Measurements from ENCODE around the gene PPP2R1B.

PPP2R1B gene

DNA sequence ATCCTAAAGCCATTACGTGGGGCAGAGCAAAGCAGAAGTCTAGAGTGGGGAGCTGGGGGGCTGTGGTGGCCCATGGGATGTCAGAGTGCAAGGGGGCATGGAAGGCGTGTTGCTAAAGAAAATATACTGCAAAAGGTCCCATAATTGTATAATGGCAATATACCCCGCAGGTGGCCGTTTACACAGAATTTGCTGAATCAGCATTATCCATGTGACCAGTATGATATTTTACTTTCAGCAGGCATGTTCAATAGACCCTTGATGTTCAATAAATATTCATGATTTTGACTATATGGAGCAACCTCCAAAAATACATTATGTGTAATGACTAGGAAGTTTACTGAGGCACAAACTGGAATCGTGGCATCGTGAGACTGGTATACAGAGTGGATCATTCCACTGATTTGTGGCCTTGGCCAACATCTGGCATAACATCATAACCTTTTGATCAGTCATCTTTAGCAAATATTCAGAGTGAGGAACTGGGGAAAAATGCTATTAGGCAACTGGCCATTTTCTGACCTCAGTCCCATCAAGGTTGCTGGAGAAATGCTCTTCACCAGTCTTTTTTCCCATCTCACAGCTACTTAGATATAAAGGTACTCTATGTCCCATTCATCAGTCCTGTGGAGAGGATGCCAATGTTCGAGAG lies 29.3 kb upstream of the PPP2R1B start:
- Histone ChIP-seq H3K9ac (ENCODE audit: low read depth, low read length) (no peak overlapping the region), H3K4me3 (ENCODE audit: low read depth in 1 of 2, low read length in 2 of 2) (no peak overlapping the region), H3K4me1 (ENCODE audit: insufficient read depth, low read length) (no peaks in the 10 kb centered on the region), H3K79me2 (ENCODE audit: insufficient read depth, low read length) (no peaks in the 10 kb centered on the region), H2AFZ (ENCODE audit: low read depth, low read length) (no peak overlapping the region), H3K27ac (ENCODE audit: low read length) (no peak overlapping the region), H4K20me1 (ENCODE audit: insufficient read depth, low read length) (no peaks in the 10 kb centered on the region), H3K27me3 (ENCODE audit: insufficient read depth, low read length, poor library complexity) (no peaks in the 10 kb centered on the region), H3K4me2 (ENCODE audit: insufficient read depth, low read length) (no peak overlapping the region), H3K9me3 (ENCODE audit: insufficient read depth, low read length, severe bottlenecking) (no peaks in the 10 kb centered on the region), H3K36me3 (ENCODE audit: insufficient read depth, low read length) (peaks cover 10% of the 10 kb centered on the region; the same call in 1 of the 2 replicates)
- TF ChIP-seq, protein P1, sequence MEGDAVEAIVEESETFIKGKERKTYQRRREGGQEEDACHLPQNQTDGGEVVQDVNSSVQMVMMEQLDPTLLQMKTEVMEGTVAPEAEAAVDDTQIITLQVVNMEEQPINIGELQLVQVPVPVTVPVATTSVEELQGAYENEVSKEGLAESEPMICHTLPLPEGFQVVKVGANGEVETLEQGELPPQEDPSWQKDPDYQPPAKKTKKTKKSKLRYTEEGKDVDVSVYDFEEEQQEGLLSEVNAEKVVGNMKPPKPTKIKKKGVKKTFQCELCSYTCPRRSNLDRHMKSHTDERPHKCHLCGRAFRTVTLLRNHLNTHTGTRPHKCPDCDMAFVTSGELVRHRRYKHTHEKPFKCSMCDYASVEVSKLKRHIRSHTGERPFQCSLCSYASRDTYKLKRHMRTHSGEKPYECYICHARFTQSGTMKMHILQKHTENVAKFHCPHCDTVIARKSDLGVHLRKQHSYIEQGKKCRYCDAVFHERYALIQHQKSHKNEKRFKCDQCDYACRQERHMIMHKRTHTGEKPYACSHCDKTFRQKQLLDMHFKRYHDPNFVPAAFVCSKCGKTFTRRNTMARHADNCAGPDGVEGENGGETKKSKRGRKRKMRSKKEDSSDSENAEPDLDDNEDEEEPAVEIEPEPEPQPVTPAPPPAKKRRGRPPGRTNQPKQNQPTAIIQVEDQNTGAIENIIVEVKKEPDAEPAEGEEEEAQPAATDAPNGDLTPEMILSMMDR (IDR thresholded peaks at IDR 0.05; ENCODE audit: borderline replicate concordance, extremely low read depth, low read length, poor library complexity, severe bottlenecking), result no peak
- TF ChIP-seq EZH2 (IDR thresholded peaks at IDR 0.05; ENCODE audit: borderline replicate concordance, low read depth, low read length, severe bottlenecking), result no peak
- ATAC-seq (ENCODE audit: insufficient read depth, low read depth) (no peak), DNase-seq (no peak)

DNA sequence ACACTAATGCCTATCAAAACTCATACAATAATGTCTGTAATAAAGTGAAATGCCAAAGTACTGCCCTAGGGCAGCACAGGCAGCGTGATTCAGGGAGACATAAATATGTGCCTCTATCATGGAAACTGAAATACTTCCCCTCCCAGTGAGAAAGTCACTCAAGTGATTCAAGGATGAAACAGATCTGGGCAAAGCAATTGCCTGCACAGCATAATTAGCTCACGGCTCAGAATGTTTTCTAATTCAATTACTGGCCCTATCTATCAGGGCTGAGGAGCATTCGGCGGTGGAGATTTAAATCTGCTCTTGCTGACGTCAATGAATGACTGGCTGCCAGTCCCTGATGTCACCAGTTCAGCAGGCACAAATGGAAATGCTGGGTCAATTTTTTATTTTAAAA lies 27.7 kb upstream of the PPP2R1B start:
- no peak for TF ChIP-seq EZH2 (IDR thresholded peaks at IDR 0.05; ENCODE audit: borderline replicate concordance, low read depth, low read length, severe bottlenecking)
- TF ChIP-seq, protein P1 (IDR thresholded peaks at IDR 0.05; ENCODE audit: borderline replicate concordance, extremely low read depth, low read length, poor library complexity, severe bottlenecking), result no peak
- Histone ChIP-seq H3K4me1 (ENCODE audit: insufficient read depth, low read length) (no peaks in the 10 kb centered on the region), H3K36me3 (ENCODE audit: insufficient read depth, low read length) (peaks cover 10% of the 10 kb centered on the region; the same call in 1 of the 2 replicates), H3K27me3 (ENCODE audit: insufficient read depth, low read length, poor library complexity) (no peaks in the 10 kb centered on the region), H2AFZ (ENCODE audit: low read depth, low read length) (no peak overlapping the region), H3K9me3 (ENCODE audit: insufficient read depth, low read length, severe bottlenecking) (no peaks in the 10 kb centered on the region), H3K9ac (ENCODE audit: low read depth, low read length) (no peak overlapping the region), H3K4me3 (ENCODE audit: low read depth in 1 of 2, low read length in 2 of 2) (no peak overlapping the region), H3K79me2 (ENCODE audit: insufficient read depth, low read length) (no peaks in the 10 kb centered on the region), H4K20me1 (ENCODE audit: insufficient read depth, low read length) (no peaks in the 10 kb centered on the region), H3K27ac (ENCODE audit: low read length) (no peak overlapping the region), H3K4me2 (ENCODE audit: insufficient read depth, low read length) (no peak overlapping the region)
- ATAC-seq (ENCODE audit: insufficient read depth, low read depth) (no peak), DNase-seq (no peak)

DNA sequence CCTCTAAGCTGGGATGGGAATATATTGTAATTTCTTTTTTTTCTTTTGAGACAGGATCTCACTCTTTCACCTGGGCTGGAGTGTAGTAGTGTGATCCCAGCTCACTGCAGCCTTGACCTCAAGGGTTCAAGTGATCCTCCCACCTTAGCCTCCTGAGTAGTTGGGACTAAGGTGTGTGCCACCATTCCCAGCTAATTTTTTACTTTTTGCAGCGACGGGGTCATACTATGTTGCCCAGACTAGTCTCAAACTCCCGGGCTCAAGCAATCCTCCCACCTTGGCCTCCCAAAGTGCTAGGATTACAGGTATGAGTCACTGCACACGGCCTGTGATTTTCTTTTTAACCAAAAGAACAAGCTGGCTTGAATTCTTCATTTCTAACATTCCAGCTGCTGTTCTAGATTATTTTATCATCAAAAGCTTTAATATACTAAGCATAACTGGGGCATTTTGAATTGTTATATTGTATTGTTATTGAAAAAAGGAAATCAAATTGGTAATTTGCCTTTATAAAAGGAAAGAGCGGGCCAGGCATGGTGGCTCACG lies 26.8 kb upstream of the PPP2R1B start:
- Histone ChIP-seq H3K27ac (ENCODE audit: low read length) (no peak overlapping the region), H4K20me1 (ENCODE audit: insufficient read depth, low read length) (no peaks in the 10 kb centered on the region), H2AFZ (ENCODE audit: low read depth, low read length) (no peak overlapping the region), H3K4me3 (ENCODE audit: low read depth in 1 of 2, low read length in 2 of 2) (no peak overlapping the region), H3K79me2 (ENCODE audit: insufficient read depth, low read length) (no peaks in the 10 kb centered on the region), H3K9ac (ENCODE audit: low read depth, low read length) (no peak overlapping the region), H3K9me3 (ENCODE audit: insufficient read depth, low read length, severe bottlenecking) (no peaks in the 10 kb centered on the region), H3K36me3 (ENCODE audit: insufficient read depth, low read length) (peaks cover 7% of the 10 kb centered on the region; the same call in 1 of the 2 replicates), H3K27me3 (ENCODE audit: insufficient read depth, low read length, poor library complexity) (no peaks in the 10 kb centered on the region), H3K4me2 (ENCODE audit: insufficient read depth, low read length) (no peak overlapping the region), H3K4me1 (ENCODE audit: insufficient read depth, low read length) (no peaks in the 10 kb centered on the region)
- TF ChIP-seq EZH2 (IDR thresholded peaks at IDR 0.05; ENCODE audit: borderline replicate concordance, low read depth, low read length, severe bottlenecking), result no peak
- TF ChIP-seq, protein P1 (IDR thresholded peaks at IDR 0.05; ENCODE audit: borderline replicate concordance, extremely low read depth, low read length, poor library complexity, severe bottlenecking), result no peak
- DNase-seq, result no peak
- no peak for ATAC-seq (ENCODE audit: insufficient read depth, low read depth)

Data from DND-41 (cell line).